CD4-positive, alpha-beta T cell treated with Interleukin-15 for 1 hour (primary cell): ENCODE data around the gene ZBTB7A.

Experiments
- DNase-seq: peaks from one replicate; pipeline ENCODE4 v3.0.0-alpha.2; 2020

Gene ZBTB7A

GRCh38 chr19:4066176-4066606, 508 bp downstream of the ZBTB7A start:
- no peak for DNase-seq

DNA sequence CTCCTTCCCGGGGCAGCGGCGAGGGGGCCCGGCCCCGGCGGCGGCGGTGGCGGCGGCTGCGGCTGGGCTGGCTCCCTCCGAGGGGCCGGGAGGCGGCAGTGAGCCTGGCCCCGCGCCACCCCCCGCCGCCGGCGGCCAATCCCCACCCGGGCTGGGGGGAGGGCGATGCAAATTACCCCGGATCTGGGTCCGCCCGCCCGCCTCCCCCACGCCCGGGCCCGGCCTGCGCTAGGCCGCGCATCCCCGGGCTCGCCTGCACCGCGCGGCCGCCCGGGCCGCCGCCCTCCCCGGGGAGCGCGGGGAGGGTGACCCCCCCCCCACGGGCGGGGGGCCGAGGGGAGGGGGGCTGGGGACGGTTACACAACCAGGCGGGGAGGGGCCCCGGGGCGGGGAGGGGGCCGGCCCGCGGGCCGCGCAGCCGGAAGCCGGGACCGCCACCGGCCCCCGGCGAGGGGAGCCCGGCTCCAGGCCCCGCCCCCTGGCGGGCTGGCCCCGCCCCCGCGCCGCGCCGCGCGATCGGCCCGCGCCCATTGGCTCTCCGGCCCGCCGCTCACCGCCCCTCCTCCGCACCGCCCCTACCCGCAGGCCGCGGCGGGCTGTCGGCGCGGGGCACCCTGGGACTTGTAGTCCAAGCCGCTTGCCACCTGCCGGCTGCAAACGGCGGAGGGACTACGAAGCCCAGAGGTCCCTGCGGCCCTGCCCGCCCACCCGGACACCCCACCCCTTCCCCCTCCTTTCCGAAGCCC, 1.1 kb downstream of the ZBTB7A start:
- peak; percentile 98 for DNase-seq

DNA sequence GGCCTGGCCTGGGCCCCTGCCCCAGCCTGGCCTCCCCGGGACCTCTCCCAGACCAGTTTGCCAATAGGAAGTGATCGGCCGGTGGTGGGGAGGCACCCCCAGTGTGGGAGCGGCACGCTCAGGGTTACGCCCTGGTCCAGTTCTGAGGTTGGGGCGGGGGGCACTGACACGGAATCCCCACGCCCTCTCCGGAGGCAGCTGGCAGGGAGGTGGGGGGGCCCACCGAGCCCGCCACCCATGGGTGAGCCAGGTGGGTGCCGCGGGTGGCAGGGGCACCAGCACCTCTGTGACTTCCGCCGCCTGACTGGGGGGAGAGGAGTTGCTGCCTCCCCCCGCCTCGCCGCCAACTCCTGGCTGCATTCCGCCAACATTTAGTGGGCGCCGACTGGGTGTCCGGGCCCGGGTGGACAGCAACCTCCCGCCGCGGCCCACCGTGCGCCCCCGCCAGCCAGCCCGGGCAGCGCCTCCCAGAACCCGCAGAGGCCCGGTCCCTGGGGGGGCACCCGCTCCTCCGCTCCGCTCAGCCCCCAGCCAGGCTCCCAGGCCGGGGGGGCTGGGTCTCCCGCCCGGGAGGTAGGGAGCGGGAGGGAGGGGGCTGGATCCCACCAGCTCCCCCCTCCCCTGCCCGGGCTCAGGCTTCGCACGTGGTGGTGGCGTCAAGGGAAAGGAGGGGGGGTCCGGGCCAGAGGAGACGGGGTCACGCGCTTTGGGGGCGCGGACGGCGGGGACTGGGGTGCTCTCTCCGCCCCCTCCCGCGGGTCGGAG, 2.0 kb downstream of the ZBTB7A start:
- DNase-seq, result peak; percentile 67

DNA sequence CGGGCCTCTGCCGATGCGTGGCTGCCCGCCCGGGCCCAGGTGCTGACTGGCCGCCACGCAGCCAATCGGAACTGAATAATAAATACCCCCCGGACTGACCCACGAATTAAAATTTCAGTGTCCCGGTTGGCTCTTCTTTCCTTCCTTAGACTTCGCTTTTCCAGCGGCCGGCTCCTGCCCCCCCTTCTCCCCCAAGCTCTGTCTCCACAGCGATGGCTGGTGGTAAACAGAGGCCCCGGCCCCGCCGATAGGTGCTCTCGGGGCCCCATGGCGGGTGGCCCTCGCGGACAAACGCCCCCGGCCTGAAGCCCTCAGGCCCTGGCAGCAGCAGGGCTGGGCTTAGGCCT, 2.6 kb downstream of the ZBTB7A start:
- no peak for DNase-seq

DNA sequence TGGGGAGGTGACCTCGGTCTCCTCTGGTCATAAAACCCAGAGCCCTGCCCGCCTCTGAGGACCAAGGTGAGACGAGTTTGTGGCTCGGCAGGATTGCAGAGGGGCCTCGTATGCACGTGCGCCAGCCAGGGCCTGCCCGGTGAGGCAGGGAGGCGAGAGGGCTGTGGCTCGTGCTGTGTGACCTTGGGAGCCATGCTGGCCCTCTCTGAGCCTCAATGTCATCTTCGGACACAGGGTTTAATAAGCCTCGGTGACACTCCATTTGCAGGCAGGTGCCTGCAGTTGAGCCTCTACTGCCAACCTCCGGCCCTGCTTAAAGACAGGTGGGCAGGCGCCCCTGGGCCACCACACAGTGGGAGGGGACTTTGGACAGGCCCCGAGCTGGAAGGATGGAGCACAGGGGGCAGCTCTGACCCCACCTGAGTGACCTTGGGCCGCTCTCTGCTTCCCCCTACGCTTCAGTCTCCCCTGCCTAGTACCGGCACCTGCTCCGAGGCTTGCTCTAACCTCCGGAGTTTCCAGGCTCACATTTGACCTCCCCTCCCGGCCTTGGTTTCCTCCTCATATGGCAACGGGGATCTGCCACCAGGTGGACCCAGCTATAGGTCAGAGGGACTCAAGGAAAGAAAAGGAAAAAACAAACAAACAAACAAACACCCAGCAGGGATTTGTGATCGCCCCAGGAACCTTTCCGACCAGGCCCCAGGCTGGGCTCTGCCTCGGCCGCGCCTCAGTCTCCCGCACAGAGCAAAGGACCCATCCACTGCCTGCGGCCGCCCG, 3.1 kb downstream of the ZBTB7A start:
- DNase-seq, result no peak

GRCh38 chr19:4062419-4063368, 4.0 kb downstream of the ZBTB7A start:
- DNase-seq, result no peak

GRCh38 chr19:4061683-4062418, 4.8 kb downstream of the ZBTB7A start:
- DNase-seq, result no peak

DNA sequence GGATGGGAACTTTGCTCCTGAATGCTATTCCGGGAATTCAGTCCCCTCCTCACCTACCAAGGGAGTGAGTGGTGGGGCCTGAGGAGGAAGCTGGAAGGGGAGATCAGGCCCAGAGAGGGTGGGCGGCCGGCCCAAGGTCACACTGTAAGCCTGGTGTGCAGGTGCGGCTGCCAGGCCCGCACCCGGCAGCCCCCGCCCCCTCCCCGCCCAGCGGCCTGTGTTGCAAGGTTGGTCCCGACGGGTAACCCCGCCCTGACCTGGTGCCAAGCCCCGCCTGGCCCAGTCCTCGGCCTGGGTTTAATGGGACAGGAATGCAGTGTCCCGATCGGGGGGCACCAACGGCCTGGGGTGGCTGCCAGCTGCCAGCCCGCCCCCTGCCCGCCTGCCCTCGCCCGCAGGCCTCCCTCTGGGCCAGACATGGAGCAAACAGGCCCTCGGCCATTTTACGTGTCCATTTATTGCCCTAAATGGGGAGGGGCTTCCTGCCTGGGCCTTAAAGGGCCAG, 5.5 kb downstream of the ZBTB7A start:
- DNase-seq, result peak; percentile 45

DNA sequence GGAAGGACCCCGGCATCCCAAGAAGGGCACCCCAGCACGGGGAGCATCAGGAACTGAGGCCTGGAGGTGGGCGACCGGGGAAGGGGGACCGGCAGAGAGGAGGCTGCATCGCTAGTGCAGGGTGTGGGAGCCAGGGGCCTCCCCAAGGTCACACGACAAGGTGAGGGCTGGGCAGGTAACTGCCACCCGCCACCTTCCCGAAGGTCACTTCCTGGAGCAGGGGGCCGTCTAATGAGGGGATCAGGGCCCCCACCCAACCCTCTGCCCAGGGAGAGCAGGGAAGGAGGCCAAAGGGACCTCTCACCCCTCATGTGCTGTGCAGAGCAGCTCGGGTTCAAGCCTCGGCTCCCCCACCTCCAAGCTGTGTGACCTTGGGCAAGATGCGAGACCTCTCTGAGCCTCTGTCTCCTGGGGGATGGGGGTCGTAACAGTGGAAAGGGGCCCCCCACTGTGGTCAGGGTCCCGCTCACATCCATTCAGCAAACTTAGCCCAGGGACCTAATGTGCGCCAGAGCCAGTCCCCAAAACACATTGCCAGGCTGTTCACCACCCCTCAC, 6.0 kb downstream of the ZBTB7A start:
- no peak for DNase-seq

GRCh38 chr19:4059891-4060620, 6.6 kb downstream of the ZBTB7A start:
- peak; percentile 88 for DNase-seq

DNA sequence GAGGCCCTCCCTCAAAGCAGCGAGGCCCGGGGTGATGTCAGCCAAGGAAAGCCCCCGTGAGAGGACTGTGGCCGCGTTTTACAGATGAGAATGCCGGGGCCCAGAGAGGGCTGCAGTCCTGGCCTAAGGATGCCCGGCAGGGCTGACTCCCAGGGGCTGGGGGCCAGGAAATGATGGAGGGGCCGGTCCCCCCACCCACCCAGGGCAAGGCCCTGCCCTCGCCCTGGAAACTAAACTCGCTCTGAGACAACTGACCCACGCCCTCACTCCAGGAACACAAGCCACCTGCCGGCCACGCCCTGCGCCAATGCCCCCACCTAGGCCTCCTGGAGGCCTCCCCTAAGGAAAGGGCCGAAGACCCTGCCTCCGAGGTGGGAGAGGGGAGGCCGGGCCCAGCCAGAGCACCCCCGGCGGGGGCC, 7.2 kb downstream of the ZBTB7A start:
- no peak for DNase-seq

GRCh38 chr19:4058693-4059452, 7.8 kb downstream of the ZBTB7A start:
- no peak for DNase-seq

DNA sequence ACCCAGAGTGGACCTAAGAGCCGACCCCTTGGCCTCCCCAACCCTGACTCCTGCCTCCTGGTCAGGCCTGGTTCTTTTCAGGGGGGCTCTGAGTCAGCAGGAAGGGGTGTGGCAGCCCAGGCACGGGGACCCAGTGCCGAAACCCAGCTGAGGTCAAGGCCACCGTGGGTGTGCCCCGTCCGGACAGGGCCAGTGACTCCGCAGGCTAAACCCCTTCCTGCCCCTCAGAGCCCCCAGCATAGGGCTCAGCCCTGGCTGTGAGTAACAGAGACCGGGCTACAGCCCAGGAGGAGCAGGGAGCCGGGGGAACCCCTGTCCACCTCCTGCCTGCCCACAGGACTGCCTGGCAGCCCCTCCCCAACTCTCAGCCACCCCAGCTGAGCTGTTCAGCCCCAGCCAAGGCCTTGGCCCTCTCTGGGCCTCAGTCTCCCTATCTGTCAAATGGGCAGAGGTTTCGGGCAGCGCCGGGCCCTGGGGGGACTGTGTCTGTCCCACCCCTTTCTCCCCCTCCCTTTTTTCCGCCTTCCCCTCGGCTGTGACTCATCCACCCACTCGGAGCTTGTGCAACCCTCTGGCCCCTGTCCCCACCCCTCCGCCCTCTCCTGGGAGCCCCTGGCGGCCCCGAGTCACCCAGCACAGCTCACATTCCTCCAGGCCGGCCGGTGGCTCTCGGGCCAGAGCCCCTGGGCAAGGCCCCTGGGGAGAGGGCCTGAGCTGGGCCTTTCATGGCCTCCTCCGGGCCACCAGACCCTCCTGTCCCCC, 8.6 kb downstream of the ZBTB7A start:
- DNase-seq, result peak; percentile 80

- DNase-seq, result no peak
These were observed 11.5 kb downstream of the ZBTB7A start for GRCh38 chr19:4055209-4055552.

DNA sequence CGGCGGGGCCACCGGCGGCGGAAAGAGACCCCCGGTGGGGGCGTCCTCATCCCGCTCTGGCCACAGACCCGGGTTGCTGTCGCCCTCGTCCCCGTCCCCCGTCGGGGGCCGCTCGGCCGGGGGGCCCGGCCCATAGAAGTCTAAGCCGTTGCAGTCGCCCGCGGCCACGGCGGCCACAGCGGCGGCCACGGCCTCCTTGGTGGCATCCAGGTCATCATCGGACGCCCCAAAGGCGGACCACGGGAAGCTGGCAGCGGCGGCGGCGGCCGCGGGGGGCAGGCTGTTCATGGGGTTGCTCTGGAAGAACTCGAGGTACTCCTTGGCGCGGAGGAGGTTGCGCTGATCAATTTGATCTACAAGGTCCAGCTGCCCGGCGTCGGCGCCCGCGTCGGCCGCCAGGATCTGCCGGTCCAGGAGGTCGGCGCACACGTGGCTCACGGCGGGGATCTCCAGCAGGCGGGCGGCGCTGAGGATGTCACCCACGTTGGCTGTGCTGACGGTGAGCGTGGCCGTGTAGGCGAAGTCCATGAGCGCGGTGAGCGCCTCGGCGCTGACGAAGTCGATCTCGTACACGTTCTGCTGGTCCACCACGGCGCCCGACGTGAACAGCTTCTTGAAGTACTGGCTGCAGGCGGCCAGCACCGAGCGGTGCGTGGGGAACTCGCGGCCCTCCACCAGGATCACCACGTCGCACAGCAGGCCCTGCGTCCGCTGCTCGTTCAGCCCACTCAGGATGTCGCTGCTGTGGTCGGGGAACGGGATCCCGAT, 12.1 kb downstream of the ZBTB7A start:
- DNase-seq, result no peak

GRCh38 chr19:4053423-4054324, 13.0 kb downstream of the ZBTB7A start:
- no peak for DNase-seq

GRCh38 chr19:4052993-4053422, 13.7 kb downstream of the ZBTB7A start:
- no peak for DNase-seq
